Ureter (tissue), 1 donor: ENCODE measurements around the gene MOCS2. TPM values are rescaled to one million over a fixed set of nuclear protein-coding genes. Genes with fewer than 3 reads are reported as not detected.

Experiments used
- DNase-seq: peaks from one replicate; pipeline ENCODE4 v3.0.0-alpha.2; 2020; ENCODE audit warnings: low spot score
- total RNA-seq: library from RNA; stranded (reverse); gene quantifications from one replicate; pipeline ENCODE4 v1.2.4, GENCODE V29; 2023
- donor health status: DM: yes; HTN: yes; CAD: no.

Gene MOCS2
- total RNA-seq, 1 donor from 2014 or later = 26.9 TPM

DNA sequence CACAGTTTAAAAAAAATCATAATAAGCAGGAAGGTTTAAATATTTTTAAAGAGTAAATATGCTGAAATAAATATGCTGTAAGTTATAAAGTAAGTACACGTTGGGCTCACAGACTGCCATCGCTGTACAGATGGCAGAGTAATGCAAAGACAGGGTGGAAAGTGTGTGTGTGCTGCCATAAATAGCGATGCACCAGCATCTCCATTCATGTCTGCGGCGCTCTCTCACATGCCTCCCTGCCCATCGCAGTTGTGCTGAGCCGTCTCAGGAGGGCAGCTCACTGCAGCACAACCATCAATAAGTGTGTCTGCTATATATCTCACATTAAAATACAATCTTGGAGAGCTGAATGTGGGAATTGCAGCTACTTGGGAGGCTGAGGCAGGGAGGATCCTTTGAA, 14.3 kb downstream of the MOCS2 start:
- DNase-seq = no peak

GRCh38 chr5:53092242-53092641, 17.3 kb downstream of the MOCS2 start:
- DNase-seq = no peak

DNA sequence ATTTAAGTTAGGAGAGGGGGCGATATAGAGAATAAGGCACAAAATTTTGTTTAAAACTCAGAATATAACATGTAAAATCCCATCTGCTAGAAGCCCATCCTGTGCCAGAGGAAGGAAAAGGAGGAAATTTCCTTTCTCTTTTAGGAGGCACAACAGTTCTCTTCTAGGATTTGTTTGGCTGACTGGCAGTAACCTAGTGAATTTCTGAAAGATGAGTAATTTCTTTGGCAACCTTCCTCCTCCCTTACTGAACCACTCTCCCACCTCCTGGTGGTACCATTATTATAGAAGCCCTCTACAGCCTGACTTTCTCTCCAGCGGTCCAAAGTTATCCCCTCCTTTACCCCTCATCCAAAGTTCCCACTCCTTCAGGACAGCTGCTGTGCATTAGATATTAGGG, 18.3 kb downstream of the MOCS2 start:
- DNase-seq = no peak

- no peak for DNase-seq
Measured at GRCh38 chr5:53090229-53090628, 19.3 kb downstream of the MOCS2 start.

GRCh38 chr5:53089481-53089991, 20.0 kb downstream of the MOCS2 start:
- no peak for DNase-seq

DNA sequence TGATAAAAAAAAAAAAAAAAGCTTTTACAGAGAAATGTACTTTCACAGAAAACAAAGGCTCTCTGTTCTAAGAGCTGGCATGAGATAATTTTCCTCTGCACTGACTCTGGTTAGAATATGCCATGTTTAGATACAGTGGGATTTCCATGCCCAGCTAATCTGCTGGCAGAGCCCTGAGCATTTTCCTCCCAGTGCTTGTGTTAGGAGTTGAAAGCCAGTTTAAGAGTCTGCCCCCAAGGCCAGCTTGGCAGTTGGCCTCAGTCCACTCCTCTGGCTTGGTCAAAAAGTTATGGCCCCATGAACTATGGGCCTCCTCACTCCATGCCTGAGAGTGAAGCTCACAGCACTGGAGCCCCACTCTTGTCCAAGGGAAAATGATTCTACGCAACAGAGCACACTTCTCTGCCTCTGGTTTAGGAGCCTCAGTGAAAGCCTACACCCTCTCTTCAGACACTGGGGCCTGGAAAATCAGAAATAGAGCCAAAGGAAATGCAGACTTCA, 21.9 kb downstream of the MOCS2 start:
- DNase-seq = no peak

- no peak for DNase-seq
Measured at GRCh38 chr5:53087171-53087570, 22.4 kb downstream of the MOCS2 start.

DNA sequence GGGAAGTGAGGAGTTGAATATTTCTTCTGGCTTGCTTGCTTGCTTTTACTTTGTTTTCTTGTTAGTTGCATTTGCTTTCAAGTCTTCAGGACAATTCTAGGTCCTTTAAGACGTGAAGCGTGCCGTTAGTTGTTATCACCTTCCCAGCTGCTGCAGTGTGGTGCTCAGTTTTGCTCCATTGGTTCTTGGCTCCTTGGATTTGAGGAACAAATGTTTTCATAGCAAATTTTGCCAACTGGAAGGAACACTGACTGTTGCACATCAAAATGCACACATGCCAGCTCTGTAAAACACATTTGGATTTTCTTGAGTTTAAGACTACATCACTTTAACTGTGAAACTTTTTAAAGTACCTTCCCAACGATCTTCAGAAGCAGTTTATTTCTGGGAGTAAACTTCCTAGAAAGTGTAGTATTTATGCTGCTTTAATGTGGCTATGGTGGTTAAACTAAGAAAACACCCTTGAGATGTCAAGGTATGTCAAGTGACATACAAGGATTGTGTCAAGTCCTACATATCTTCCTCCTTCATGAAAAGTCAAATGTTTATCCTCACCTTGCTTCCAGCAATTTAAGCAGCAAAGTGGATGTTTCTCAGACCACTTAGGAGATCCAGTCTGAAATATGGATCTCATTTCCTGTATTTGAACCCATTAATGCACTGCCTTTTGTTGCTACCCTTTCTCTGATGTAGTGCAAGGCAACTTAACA, 24.9 kb downstream of the MOCS2 start:
- no peak for DNase-seq

DNA sequence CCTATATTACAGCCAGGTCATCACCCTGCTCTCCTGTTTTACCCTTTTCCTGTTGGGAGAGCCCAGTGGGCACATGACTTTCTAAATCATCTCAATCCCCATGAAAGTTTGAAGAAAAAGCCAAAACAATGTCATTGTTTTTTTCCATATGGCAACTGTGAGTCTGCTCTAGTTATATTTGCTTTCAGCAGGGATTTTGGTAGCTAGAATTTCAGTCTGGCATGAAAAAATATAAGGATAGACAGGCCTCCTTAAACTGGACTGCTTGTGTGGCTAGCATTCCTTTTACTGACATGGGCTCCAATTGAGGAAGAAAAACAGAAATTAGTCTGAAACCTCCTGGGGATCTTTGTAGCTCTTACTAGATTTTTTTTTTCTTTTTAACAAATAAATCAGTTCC, 25.6 kb downstream of the MOCS2 start:
- no peak for DNase-seq

GRCh38 chr5:53080271-53080670, 29.3 kb downstream of the MOCS2 start:
- no peak for DNase-seq

GRCh38 chr5:53076014-53076583, 33.5 kb downstream of the MOCS2 start:
- no peak for DNase-seq

DNA sequence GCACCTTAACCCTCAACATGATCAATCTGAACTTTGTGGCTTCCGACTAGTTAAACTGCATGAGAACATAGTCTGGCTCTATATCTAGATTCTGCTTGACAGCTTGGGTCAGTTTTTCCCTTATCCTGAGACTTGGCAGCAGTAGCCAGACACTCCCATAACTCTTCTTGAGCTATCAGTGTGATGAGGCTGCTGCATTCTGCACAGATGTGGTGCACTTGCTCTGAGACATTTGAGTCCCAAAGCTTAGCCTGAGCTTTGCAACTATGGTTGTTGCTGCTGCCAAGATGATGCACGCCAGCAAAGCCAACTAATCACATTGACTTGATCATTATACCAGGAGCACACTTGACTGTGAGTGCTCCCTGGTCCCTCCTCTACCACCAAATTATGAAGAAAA, 36.2 kb downstream of the MOCS2 start:
- DNase-seq = no peak

DNA sequence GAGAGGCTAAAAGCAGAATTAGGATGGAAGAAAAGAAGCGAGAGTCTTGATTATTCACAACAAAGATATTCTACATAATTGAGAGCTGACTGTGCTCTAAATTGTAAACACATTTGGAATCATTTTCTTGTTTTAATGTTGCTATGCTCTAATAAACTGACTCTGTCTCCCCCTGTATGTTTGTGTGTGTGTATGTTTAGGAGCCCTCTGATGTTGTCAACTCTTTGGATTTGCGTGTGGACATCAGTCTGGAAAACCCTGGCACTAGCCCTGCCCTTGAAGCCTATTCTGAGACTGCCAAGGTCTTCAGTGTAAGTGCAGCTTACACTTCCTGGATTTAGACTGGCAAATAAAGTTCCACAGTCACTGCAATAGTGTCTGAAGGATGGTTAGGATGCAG, 37.8 kb downstream of the MOCS2 start:
- DNase-seq = no peak

DNA sequence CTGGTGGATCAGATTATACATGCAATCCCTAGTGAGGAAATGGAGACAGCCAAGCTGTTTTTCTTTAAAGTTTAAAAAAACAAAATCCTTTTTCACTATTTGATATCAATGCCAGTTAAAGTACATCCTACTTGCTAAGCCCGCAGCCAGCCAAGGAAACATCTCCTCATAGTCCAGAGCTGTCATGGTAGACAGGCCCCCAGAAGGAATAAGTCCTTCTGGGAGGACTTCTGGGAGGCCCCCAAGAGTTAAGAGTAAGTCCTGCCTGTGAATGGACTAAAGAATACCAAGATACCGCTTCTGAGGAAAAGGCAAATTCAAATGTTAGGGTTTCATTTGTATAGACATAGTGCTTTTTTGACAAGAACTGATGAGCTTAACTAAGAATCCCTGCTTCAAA, 38.3 kb downstream of the MOCS2 start:
- no peak for DNase-seq

DNA sequence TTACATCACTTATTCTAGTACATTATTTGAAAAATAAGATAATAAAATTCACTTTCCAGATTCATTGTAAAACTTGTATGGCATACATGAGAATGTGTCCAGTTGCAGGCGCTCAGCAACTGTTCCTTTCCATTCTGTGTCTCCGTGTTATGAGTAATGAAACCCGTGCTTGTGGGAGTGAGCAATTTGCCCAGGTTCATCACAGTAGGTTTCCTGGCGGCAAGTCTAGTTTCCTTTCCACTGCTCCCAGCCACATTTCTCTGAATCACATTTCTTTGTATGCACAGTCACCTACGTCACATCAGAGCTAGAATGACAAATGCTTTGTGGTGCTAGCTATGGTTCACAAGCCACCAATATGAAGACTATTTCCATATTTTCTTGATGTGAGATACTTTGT, 39.9 kb downstream of the MOCS2 start:
- no peak for DNase-seq

- DNase-seq = no peak
Measured at GRCh38 chr5:53068291-53068836, 41.2 kb downstream of the MOCS2 start.

DNA sequence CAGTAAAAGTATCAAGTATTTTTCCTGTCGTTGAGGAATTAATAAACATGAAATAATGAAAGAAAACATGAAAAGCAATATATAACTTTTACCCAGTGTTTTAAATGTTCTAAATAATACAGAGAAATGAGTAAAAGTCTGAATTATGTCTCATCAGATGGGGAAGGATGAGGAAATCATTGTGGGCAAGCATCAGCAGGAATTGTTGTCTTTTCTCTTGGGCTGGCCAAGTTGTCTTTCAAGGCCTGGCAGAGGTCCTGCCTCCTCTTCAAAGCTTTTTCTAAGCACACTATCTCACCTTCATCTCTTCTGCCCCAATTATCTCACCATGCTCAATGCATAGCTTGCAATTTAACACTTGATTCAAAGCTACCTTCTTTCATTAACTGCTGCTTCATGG, 41.9 kb downstream of the MOCS2 start:
- DNase-seq = no peak

DNA sequence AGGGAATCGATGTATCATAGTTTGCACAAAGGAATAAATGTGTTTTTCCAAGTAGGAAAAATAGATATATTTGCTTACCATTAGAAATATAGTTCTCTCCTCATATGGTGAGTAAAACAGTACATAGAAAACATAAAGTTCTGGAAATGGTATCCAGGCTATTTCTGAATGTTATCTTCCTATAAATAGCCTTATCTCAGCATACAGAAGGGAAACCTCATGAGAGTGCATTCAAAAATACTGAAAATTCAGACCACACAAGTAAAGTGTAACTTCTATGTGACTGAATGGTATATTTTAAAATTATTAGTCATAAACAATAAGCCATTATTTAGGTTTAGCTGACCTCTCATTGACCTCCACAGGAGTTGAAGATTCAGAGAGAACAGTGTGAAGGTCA, 43.5 kb downstream of the MOCS2 start:
- DNase-seq = no peak

DNA sequence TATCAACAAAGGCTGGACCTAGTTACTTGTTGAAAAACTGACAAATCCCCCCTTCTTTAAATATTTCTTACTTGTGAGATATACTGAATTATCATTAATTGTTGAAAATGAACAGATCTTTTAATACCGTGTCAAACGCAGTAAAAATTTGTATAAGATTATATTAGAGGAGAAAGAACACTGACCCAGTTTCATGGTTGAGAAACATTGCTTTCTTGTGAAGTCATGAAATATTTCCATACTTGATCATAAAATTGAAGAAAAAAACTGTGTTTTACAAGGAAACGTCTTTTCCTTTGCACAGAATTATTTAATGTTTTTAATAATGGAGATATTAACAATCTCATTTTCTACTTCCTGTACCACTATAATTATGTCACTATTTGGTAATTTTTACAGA, 45.8 kb downstream of the MOCS2 start:
- no peak for DNase-seq

DNA sequence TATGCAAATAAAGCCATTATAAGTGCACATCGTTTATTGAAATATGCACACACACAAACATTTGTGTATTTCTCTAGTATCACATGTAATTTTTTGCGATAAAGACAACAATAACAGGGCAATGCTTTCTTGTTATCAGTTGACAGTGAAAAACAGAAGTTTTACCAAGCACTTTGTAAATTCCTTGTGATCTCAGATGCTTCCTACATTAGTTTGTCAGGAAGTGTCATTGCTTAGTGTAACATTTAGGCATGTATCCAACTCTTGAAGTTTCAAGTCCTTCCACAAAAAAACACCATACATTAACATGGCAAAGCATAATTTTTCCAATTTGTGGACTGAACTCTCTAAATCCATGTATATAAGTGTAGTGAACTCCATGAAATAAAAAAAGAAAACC, 46.4 kb downstream of the MOCS2 start:
- DNase-seq = no peak

DNA sequence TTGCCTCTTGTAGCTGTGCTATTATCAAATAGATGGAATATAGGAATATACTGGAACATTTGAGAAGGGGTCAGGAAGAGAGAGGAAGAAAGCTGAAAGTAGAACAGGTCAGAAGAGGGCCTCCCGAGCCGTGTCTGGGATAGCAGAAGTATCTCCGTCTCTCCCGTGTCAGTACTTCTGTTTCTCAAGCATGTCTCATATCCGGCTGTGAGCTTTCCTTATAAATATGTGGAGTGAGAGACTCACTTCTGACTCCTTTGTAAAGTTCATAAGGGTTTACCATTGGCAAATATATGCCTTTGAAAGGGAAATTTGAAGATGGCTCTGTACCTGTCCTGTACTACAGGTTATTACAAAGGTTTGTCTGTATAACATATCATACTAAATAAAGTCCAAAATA, 50.3 kb downstream of the MOCS2 start:
- no peak for DNase-seq

GRCh38 chr5:53055365-53055764, 54.2 kb downstream of the MOCS2 start:
- no peak for DNase-seq

DNA sequence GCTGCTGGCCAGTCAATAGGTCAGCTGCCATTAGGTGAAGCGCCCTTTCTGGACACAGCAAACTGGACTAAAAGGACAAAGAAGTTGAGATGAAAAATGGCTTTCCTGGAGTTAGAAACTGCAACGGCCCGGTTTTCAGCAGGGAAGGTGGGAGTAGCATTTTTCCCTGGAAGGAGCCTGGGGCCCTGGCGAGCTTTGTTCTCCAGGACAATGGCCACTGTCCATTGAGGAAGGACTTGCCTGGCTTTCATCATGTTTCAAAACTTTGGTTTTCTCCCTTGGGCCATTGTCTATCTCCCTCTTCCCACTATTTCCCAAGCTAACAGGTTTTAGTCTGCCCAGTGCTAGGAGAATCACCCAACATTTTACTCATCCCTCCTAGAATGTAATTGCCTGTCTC, 56.2 kb downstream of the MOCS2 start:
- DNase-seq = no peak
